Vagina (tissue), 2 donors: ENCODE measurements around the gene C1orf141. TPM values are rescaled to one million over a fixed set of nuclear protein-coding genes. Genes with fewer than 3 reads are reported as not detected.

Experiments
- DNase-seq, 2 donors: peaks; one replicate each; pipeline ENCODE4 v3.0.0-alpha.2; 2017; ENCODE audit errors: extremely low spot score in 2 of 2
- H3K27ac ChIP-seq: fragments of 200-600 bp; sonication (generic); one replicate; pipeline ENCODE4 v1.5.1; 2019
- H3K27me3 ChIP-seq: fragments of 200-600 bp; sonication (generic); one replicate; pipeline ENCODE4 v1.5.1; 2019
- H3K36me3 ChIP-seq, 2 donors: fragments of 200-600 bp; sonication (generic); one replicate each; pipeline ENCODE4 v1.5.1; 2017 to 2019
- H3K4me1 ChIP-seq: fragments of 200-600 bp; sonication (generic); one replicate; pipeline ENCODE4 v1.5.1; 2019
- H3K4me3 ChIP-seq, 2 donors: fragments of 200-600 bp; sonication (generic); 1 replicate in 1 of 2; 2 replicates in 1 of 2; pipeline ENCODE4 v1.5.1; 2016 to 2019
- H3K9me3 ChIP-seq: fragments of 200-600 bp; sonication (generic); one replicate; pipeline ENCODE4 v1.5.1; 2019
- POLR2A ChIP-seq, 2 donors: fragments of 450-650 bp; IDR thresholded peaks; one replicate each; pipeline ENCODE4 v1.6.1; 2017; ENCODE audit warnings: antibody characterized with exemption in 2 of 2, mild to moderate bottlenecking in 2 of 2, moderate library complexity in 2 of 2
- POLR2AphosphoS5 ChIP-seq, 2 donors: sonication (generic); formaldehyde crosslinking; IDR thresholded peaks; one replicate each; pipeline ENCODE4 v1.9.0; 2017; ENCODE audit warnings: antibody characterized with exemption in 2 of 2, mild to moderate bottlenecking in 2 of 2, low read depth in 1 of 2; ENCODE audit not compliant: insufficient read depth in 1 of 2
- intact Hi-C: fragments of 100-400 bp; cut with DNase I; formaldehyde crosslinking; loops from one replicate; pipeline ENCODE4 v1.15.1; 2023
- small RNA-seq: library from RNA; depleted of rRNA; stranded (forward); fragments of <200 nt; gene quantifications from one replicate; pipeline ENCODE3, GENCODE V24; 2016
- total RNA-seq: library from RNA; depleted of rRNA; stranded (reverse); fragments of >200 nt; gene quantifications from one replicate; pipeline ENCODE4 v1.2.3, GENCODE V29; 2016
- TF ChIP-seq, protein P1 (sequence below), 3 experiments: fragments of 450-650 bp in 2 of 3; fragments of 200-600 bp in 1 of 3; sonication (generic) in 1 of 3; IDR thresholded peaks; one replicate each; pipeline ENCODE4 v1.5.1; 2017 to 2019; ENCODE audit warnings: antibody characterized with exemption in 3 of 3, mild to moderate bottlenecking in 2 of 3, moderate library complexity in 2 of 3

The C1orf141 gene
- total RNA-seq, 1 donor from 2014 or later, result not detected

DNA sequence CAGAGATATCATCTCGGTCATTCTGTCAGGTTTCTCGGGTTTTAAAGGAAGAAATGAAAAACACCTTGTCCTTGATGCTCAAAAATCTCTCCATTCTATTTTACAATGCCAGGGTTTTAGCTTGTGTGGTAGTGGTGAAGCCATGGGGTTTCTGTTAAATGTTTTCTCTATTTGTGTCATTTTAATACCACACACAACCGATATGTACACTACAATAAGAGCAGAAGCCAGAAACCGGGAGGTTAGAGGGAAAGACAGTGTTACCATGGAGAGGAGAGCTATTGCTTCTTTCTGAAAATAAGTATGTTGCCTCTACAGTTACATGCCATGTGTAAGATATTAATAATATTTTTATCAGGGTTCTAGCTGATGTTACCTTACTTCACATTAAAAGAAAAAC, 83.6 kb downstream of the C1orf141 start:
- Histone ChIP-seq H3K4me1 (peaks cover 54% of the 10 kb centered on the region), H3K27ac (peak overlapping the region; percentile 96), H3K9me3 (no peaks in the 10 kb centered on the region), H3K27me3 (no peaks in the 10 kb centered on the region), H3K36me3 (peaks cover 0 to 35% of the 10 kb centered on the region in 2 donors), H3K4me3 (no peak overlapping the region)
- intact Hi-C loops, result no loop called here
- TF ChIP-seq POLR2A (IDR thresholded peaks at IDR 0.05) (no peak), POLR2AphosphoS5 (IDR thresholded peaks at IDR 0.05; ENCODE audit: insufficient read depth in 1 of 2, low read depth in 1 of 2) (no peak)
- TF ChIP-seq, protein P1, sequence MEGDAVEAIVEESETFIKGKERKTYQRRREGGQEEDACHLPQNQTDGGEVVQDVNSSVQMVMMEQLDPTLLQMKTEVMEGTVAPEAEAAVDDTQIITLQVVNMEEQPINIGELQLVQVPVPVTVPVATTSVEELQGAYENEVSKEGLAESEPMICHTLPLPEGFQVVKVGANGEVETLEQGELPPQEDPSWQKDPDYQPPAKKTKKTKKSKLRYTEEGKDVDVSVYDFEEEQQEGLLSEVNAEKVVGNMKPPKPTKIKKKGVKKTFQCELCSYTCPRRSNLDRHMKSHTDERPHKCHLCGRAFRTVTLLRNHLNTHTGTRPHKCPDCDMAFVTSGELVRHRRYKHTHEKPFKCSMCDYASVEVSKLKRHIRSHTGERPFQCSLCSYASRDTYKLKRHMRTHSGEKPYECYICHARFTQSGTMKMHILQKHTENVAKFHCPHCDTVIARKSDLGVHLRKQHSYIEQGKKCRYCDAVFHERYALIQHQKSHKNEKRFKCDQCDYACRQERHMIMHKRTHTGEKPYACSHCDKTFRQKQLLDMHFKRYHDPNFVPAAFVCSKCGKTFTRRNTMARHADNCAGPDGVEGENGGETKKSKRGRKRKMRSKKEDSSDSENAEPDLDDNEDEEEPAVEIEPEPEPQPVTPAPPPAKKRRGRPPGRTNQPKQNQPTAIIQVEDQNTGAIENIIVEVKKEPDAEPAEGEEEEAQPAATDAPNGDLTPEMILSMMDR (IDR thresholded peaks at IDR 0.05), result no peak
- DNase-seq, result no peak

- Histone ChIP-seq H3K27me3 (no peaks in the 10 kb centered on the region), H3K4me1 (peaks cover 43% of the 10 kb centered on the region), H3K9me3 (no peaks in the 10 kb centered on the region), H3K36me3 (peaks cover 0 to 72% of the 10 kb centered on the region in 2 donors), H3K4me3 (no peak overlapping the region), H3K27ac (peak overlapping the region; percentile 15)
- TF ChIP-seq, protein P1 (IDR thresholded peaks at IDR 0.05), result no peak
- TF ChIP-seq POLR2A (IDR thresholded peaks at IDR 0.05), result no peak
- no peak for TF ChIP-seq POLR2AphosphoS5 (IDR thresholded peaks at IDR 0.05; ENCODE audit: insufficient read depth in 1 of 2, low read depth in 1 of 2)
- intact Hi-C loops, result no loop called here
- DNase-seq, result no peak
Measured at GRCh38 chr1:67044631-67045270, 90.0 kb downstream of the C1orf141 start.

DNA sequence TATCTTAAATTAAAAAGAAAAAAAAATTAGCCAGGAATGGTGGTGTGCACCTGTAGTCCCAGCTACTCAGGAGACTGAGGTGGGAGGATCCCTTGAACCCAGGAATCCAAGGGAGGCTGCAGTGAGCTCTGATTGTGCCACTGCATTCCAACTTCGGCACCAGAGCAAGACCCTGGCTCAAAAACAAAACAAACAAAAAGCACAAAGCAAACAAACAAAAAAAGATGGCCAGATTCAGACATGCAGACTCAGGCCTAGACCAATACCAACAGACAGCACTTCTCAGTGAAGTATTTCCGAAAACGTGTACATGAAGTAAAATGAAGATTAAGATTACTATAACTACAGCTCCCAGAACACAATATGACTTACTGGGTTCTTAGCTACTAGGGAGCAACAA, 91.4 kb downstream of the C1orf141 start:
- Histone ChIP-seq H3K9me3 (no peaks in the 10 kb centered on the region), H3K4me1 (peaks cover 34% of the 10 kb centered on the region), H3K4me3 (no peak overlapping the region), H3K27ac (peak overlapping the region; percentile 69), H3K27me3 (no peaks in the 10 kb centered on the region), H3K36me3 (peaks cover 0 to 66% of the 10 kb centered on the region in 2 donors)
- TF ChIP-seq POLR2AphosphoS5 (IDR thresholded peaks at IDR 0.05; ENCODE audit: insufficient read depth in 1 of 2, low read depth in 1 of 2) (no peak), POLR2A (IDR thresholded peaks at IDR 0.05) (no peak)
- TF ChIP-seq, protein P1 (IDR thresholded peaks at IDR 0.05), result no peak
- intact Hi-C loops, result no loop called here
- no peak for DNase-seq

Small RNAs within 50 kb of the gene (small RNA-seq; reads per million reads assigned to genes)
- not detected for gene RF00322

Other genes with a start within 250 kb of the C1orf141 start
- gene DNAI4, start 210.1 kb downstream of the C1orf141 start, total RNA-seq, result 10.3 TPM
- gene MIER1, start 210.0 kb downstream of the C1orf141 start, total RNA-seq, result 39.5 TPM
- gene SLC35D1, start 80.8 kb downstream of the C1orf141 start, total RNA-seq, result 13.3 TPM
- gene IL23R, start 31.5 kb upstream of the C1orf141 start, total RNA-seq, result not detected
- gene IL12RB2, start 172.9 kb upstream of the C1orf141 start, total RNA-seq, result 0.74 TPM